ENCODE data around the gene KLHL12.

KLHL12 gene

DNA sequence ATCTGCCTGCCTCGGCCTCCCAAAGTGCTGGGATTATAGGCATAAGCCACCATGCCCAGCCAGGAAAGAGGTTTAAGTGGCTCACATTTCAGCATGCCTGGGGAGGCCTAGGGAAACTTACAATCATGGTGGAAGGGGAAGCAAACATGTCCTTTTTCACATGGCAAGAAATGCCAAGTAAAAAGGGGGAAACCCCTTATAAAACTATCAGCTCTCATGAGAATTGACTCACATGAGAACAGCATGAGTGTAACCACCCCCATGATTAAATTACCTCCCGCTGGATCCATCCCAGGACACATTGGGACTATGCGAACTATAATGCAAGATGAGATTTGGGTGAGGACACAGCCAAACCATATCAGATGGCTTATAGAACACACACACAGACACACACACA lies 8.8 kb upstream of the KLHL12 start:
- no peak overlapping the region for H3K27ac ChIP-seq
- no peak overlapping the region for H3K9ac ChIP-seq
- no peaks in the 10 kb centered on the region for H3K79me2 ChIP-seq
- H3K4me3 ChIP-seq (ENCODE audit: low read depth, low read length) = no peak overlapping the region
- H3K4me1 ChIP-seq = no peaks in the 10 kb centered on the region
- no peaks in the 10 kb centered on the region for H3K9me3 ChIP-seq (ENCODE audit: control insufficient read depth, low read length)
- H3K36me3 ChIP-seq (ENCODE audit: control insufficient read depth, insufficient read depth, low read length) = no peaks in the 10 kb centered on the region
- no peaks in the 10 kb centered on the region for H3K27me3 ChIP-seq (ENCODE audit: control insufficient read depth, insufficient read depth, low read length)
- no peak overlapping the region for H3K4me2 ChIP-seq (ENCODE audit: low read length)
- no peak overlapping the region for H2AFZ ChIP-seq
- TF ChIP-seq, protein P1, sequence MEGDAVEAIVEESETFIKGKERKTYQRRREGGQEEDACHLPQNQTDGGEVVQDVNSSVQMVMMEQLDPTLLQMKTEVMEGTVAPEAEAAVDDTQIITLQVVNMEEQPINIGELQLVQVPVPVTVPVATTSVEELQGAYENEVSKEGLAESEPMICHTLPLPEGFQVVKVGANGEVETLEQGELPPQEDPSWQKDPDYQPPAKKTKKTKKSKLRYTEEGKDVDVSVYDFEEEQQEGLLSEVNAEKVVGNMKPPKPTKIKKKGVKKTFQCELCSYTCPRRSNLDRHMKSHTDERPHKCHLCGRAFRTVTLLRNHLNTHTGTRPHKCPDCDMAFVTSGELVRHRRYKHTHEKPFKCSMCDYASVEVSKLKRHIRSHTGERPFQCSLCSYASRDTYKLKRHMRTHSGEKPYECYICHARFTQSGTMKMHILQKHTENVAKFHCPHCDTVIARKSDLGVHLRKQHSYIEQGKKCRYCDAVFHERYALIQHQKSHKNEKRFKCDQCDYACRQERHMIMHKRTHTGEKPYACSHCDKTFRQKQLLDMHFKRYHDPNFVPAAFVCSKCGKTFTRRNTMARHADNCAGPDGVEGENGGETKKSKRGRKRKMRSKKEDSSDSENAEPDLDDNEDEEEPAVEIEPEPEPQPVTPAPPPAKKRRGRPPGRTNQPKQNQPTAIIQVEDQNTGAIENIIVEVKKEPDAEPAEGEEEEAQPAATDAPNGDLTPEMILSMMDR (IDR thresholded peaks at IDR 0.05) = no peak

DNA sequence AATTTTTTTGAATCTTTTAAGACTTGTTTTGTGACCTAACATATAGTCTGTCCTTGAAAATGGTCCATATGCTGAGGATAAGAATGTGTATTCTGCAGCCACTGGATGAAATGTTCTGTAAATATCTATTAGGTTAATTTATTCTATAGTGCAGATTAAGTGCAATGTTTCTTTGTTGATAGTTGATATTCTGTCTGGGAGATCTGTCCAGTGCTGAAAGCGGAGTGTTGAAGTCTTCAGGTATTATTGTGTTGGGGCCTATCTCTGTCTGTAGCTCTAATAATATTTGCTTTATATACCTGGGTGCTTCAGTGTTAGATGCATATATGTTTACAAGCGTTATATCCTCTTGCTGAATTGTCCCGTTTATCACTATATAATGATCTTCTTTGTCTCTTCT lies 7.7 kb upstream of the KLHL12 start:
- H3K79me2 ChIP-seq = no peaks in the 10 kb centered on the region
- H3K4me2 ChIP-seq (ENCODE audit: low read length) = no peak overlapping the region
- no peaks in the 10 kb centered on the region for H3K9me3 ChIP-seq (ENCODE audit: control insufficient read depth, low read length)
- H3K27me3 ChIP-seq (ENCODE audit: control insufficient read depth, insufficient read depth, low read length) = no peaks in the 10 kb centered on the region
- H3K4me1 ChIP-seq = no peaks in the 10 kb centered on the region
- TF ChIP-seq, protein P1 (IDR thresholded peaks at IDR 0.05) = no peak
- H3K4me3 ChIP-seq (ENCODE audit: low read depth, low read length) = no peak overlapping the region
- no peak overlapping the region for H3K27ac ChIP-seq
- H2AFZ ChIP-seq = no peak overlapping the region
- H3K36me3 ChIP-seq (ENCODE audit: control insufficient read depth, insufficient read depth, low read length) = no peaks in the 10 kb centered on the region
- no peak overlapping the region for H3K9ac ChIP-seq

DNA sequence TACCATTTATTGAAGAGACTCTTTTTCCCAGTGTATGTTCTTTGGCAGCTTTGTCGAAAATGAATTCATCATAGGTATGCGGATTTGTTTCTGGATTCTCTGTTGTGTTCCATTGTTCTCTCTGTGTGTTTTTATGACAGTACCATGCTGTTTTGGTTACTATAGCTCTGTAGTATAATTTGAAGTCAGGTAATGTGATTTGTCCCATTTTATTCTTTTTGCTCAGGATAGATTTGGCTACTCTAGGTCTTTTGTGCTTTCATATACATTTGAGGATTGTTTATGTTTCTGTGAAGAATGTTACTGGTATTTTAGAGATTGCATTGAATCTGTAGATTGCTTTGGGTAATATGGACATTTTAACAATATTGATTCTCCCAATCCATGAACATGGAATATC lies 5.4 kb upstream of the KLHL12 start:
- Histone ChIP-seq H3K27ac (no peak overlapping the region), H3K4me1 (no peaks in the 10 kb centered on the region), H3K79me2 (no peaks in the 10 kb centered on the region), H3K36me3 (ENCODE audit: control insufficient read depth, insufficient read depth, low read length) (no peaks in the 10 kb centered on the region), H3K4me2 (ENCODE audit: low read length) (no peak overlapping the region), H2AFZ (no peak overlapping the region), H3K27me3 (ENCODE audit: control insufficient read depth, insufficient read depth, low read length) (no peaks in the 10 kb centered on the region), H3K4me3 (ENCODE audit: low read depth, low read length) (no peak overlapping the region), H3K9me3 (ENCODE audit: control insufficient read depth, low read length) (no peaks in the 10 kb centered on the region), H3K9ac (no peak overlapping the region)
- TF ChIP-seq, protein P1 (IDR thresholded peaks at IDR 0.05) = no peak

DNA sequence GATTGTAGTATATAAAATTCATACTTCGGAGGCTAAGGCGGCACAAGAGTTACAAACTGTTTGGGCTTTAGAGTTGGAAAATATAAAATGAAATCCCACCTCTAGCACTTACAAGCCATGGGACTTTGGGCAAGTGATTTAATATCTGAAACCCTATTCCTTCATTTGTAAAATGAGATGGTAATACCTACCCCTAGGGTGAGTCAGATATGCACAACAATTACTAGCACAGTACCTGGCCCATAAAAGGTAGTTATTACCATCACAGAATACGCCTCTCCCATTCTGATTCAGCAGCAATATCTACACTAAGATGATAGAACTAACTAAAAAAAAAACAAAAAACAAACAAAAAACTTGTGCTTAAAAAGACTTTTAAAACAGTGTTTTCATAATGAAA lies 3.5 kb downstream of the KLHL12 start:
- no peaks in the 10 kb centered on the region for H3K4me1 ChIP-seq
- TF ChIP-seq, protein P1 (IDR thresholded peaks at IDR 0.05) = no peak
- no peak overlapping the region for H3K27ac ChIP-seq
- no peaks in the 10 kb centered on the region for H3K36me3 ChIP-seq (ENCODE audit: control insufficient read depth, insufficient read depth, low read length)
- H3K79me2 ChIP-seq = no peaks in the 10 kb centered on the region
- no peaks in the 10 kb centered on the region for H3K27me3 ChIP-seq (ENCODE audit: control insufficient read depth, insufficient read depth, low read length)
- no peak overlapping the region for H3K4me2 ChIP-seq (ENCODE audit: low read length)
- no peak overlapping the region for H2AFZ ChIP-seq
- no peaks in the 10 kb centered on the region for H3K9me3 ChIP-seq (ENCODE audit: control insufficient read depth, low read length)
- no peak overlapping the region for H3K4me3 ChIP-seq (ENCODE audit: low read depth, low read length)
- no peak overlapping the region for H3K9ac ChIP-seq

DNA sequence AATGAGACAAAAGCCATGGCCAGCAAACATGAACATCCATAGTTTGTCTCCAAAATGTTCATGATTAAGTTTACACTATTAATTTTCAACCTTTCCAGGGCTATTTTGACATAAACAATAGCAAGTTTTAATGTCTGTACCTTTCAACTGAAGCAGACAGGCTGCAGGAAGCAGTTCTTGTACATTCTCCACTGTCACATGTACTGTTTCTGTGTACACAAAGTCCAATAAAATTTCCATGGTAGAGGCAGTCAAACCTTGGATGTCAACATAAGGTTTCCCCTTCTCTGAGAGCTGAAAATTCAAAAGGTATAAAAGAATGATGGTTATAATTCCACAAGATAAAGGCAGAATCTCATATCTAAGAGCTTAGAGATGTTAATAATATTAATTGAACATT lies 7.4 kb downstream of the KLHL12 start:
- H3K27me3 ChIP-seq (ENCODE audit: control insufficient read depth, insufficient read depth, low read length) = no peaks in the 10 kb centered on the region
- no peaks in the 10 kb centered on the region for H3K4me1 ChIP-seq
- H2AFZ ChIP-seq = no peak overlapping the region
- H3K36me3 ChIP-seq (ENCODE audit: control insufficient read depth, insufficient read depth, low read length) = no peaks in the 10 kb centered on the region
- no peak overlapping the region for H3K9ac ChIP-seq
- H3K9me3 ChIP-seq (ENCODE audit: control insufficient read depth, low read length) = no peaks in the 10 kb centered on the region
- H3K4me3 ChIP-seq (ENCODE audit: low read depth, low read length) = no peak overlapping the region
- TF ChIP-seq, protein P1 (IDR thresholded peaks at IDR 0.05) = no peak
- H3K4me2 ChIP-seq (ENCODE audit: low read length) = no peak overlapping the region
- no peaks in the 10 kb centered on the region for H3K79me2 ChIP-seq
- no peak overlapping the region for H3K27ac ChIP-seq

Data from parathyroid adenoma (tissue), 2 donors.